Thyroid gland (tissue), 4 donors: ENCODE data around the gene RTN4R.
"Not testable (repeated sequence)": the region's sequence is repeated elsewhere in the genome, so short reads cannot be mapped to it uniquely, and the experiment has no call there.

Experiments used
- CTCF ChIP-seq, 6 experiments: fragments of 200-600 bp in 3 of 6; fragments of 450-650 bp in 3 of 6; sonication (generic) in 3 of 6; IDR thresholded peaks; one replicate each; pipeline ENCODE4 v1.5.1; 2016 to 2019; ENCODE audit warnings: antibody characterized with exemption in 6 of 6, mild to moderate bottlenecking in 2 of 6, inconsistent platforms in 1 of 6, moderate library complexity in 1 of 6
- POLR2A ChIP-seq, 2 donors: fragments of 450-650 bp; IDR thresholded peaks; one replicate each; pipeline ENCODE4 v1.6.1; 2017; ENCODE audit warnings: antibody characterized with exemption in 2 of 2, mild to moderate bottlenecking in 2 of 2, moderate library complexity in 1 of 2

- not testable (repeated sequence) for TF ChIP-seq CTCF, POLR2A (IDR thresholded peaks at IDR 0.05)
Measured at GRCh38 chr22:20310773-20311172, 42.7 kb upstream of the RTN4R start.
